H1 (cell line): ENCODE measurements around the gene RS1. TPM values are rescaled to one million over a fixed set of nuclear protein-coding genes. Genes with fewer than 3 reads are reported as not detected.

Experiments used
- CTCF ChIA-PET: fragments of 300-600 bp; sonication (Branson Sonifier 250); formaldehyde crosslinking; loops from one replicate; lab custom pipeline; 2021; ENCODE audit not compliant: partially characterized antibody; lab: Charles Lee
- POLR2A ChIA-PET: fragments of 300-600 bp; sonication (Branson Sonifier 250); formaldehyde crosslinking; loops from one replicate; lab custom pipeline; 2021; ENCODE audit warnings: inconsistent platforms; ENCODE audit not compliant: partially characterized antibody; lab: Charles Lee
- DNase-seq, 2 experiments: peaks; one replicate each; pipeline versions ENCODE4 v3.0.0 to v3.0.0-alpha.2; 2010 to 2022; ENCODE audit warnings: low spot score in 2 of 2, low read depth in 1 of 2, mixed read lengths in 1 of 2
- FAIRE-seq: peaks from 2 replicates; lab custom pipeline; 2011; peaks lifted over from hg19 to GRCh38; lab: Jason Lieb, UNC
- H2AFZ ChIP-seq: 2 replicates; pipeline ENCODE4 v1.8.1; 2012; ENCODE audit warnings: low read length, inconsistent platforms
- H2AK5ac ChIP-seq: 2 replicates; pipeline ENCODE4 v1.6.1; 2013; ENCODE audit warnings: low read depth, low read length
- H2BK120ac ChIP-seq: replicated peaks from 2 replicates; pipeline ENCODE3; 2013; ENCODE audit warnings: low read depth, low read length, inconsistent platforms
- H2BK12ac ChIP-seq: 2 replicates; pipeline ENCODE4 v1.6.1; 2013; ENCODE audit warnings: low read depth, low read length
- H2BK15ac ChIP-seq: 2 replicates; pipeline ENCODE4 v1.6.1; 2013; ENCODE audit warnings: low read length
- H2BK20ac ChIP-seq: 2 replicates; pipeline ENCODE4 v1.6.1; 2013; ENCODE audit warnings: low read length
- H2BK5ac ChIP-seq: 2 replicates; pipeline ENCODE4 v1.6.1; 2013; ENCODE audit warnings: low read depth, low read length
- H3K14ac ChIP-seq: 2 replicates; pipeline ENCODE4 v1.6.1; 2013; ENCODE audit warnings: inconsistent platforms; ENCODE audit not compliant: insufficient read length
- H3K18ac ChIP-seq: 2 replicates; pipeline ENCODE4 v1.6.1; 2013; ENCODE audit warnings: low read length; ENCODE audit errors: extremely low read depth
- H3K23ac ChIP-seq: 2 replicates; pipeline ENCODE4 v1.6.1; 2013; ENCODE audit warnings: inconsistent platforms; ENCODE audit not compliant: insufficient read length
- H3K23me2 ChIP-seq: 2 replicates; pipeline ENCODE4 v1.6.1; 2013; ENCODE audit warnings: low read depth, low read length
- H3K27ac ChIP-seq: 2 replicates; pipeline ENCODE4 v1.6.1; 2011; ENCODE audit warnings: low read depth, low read length, inconsistent platforms
- H3K27me3 ChIP-seq, 4 experiments: replicated peaks in 1 of 4; 1 replicate in 1 of 4; 2 replicates in 3 of 4; pipeline versions ENCODE4 v1.6.1 to v1.8.1; 2011 to 2013; ENCODE audit warnings: low read length in 3 of 4, mild to moderate bottlenecking in 3 of 4, inconsistent platforms in 2 of 4, mixed read lengths in 2 of 4, moderate library complexity in 1 of 4; ENCODE audit not compliant: control insufficient read depth in 3 of 4, insufficient read depth in 3 of 4; ENCODE audit errors: extremely low read depth in 1 of 4
- H3K36me3 ChIP-seq, 4 experiments: 2 replicates each; pipeline versions ENCODE4 v1.6.1 to v1.8.1; 2011 to 2013; ENCODE audit warnings: mild to moderate bottlenecking in 4 of 4, low read length in 3 of 4, moderate library complexity in 2 of 4, control low read depth in 1 of 4, inconsistent platforms in 1 of 4; ENCODE audit not compliant: insufficient read depth in 4 of 4, control insufficient read depth in 2 of 4
- H3K4ac ChIP-seq: replicated peaks from 2 replicates; pipeline ENCODE3; 2013; ENCODE audit warnings: low read length, low read depth, mixed read lengths, inconsistent platforms; ENCODE audit not compliant: insufficient read length
- H3K4me1 ChIP-seq, 4 experiments: replicated peaks in 1 of 4; 1 replicate in 1 of 4; 2 replicates in 3 of 4; pipeline versions ENCODE4 v1.6.1 to v1.8.1; 2011 to 2013; ENCODE audit warnings: low read length in 3 of 4, inconsistent platforms in 2 of 4, mixed read lengths in 1 of 4; ENCODE audit not compliant: insufficient read depth in 4 of 4, control insufficient read depth in 3 of 4
- H3K4me2 ChIP-seq, 2 experiments: 2 replicates each; pipeline versions ENCODE4 v1.6.1 to v1.8.1; 2011 to 2013; ENCODE audit warnings: low read depth in 2 of 2, low read length in 2 of 2, control low read depth in 1 of 2, inconsistent platforms in 1 of 2, mild to moderate bottlenecking in 1 of 2; ENCODE audit not compliant: insufficient read depth in 1 of 2
- H3K4me3 ChIP-seq, 4 experiments: fragments of 200-600, 300-600 bp in 1 of 4; sonication (generic), shearing (Covaris generic), sonication (Bioruptor Twin) in 1 of 4; 2 replicates each; pipeline versions ENCODE4 v1.5.1 to v1.8.1; 2011 to 2016; ENCODE audit warnings: low read length in 4 of 4, low read depth in 3 of 4, control low read depth in 2 of 4, inconsistent platforms in 2 of 4, mild to moderate bottlenecking in 2 of 4, mixed read lengths in 1 of 4, moderate library complexity in 1 of 4; ENCODE audit not compliant: insufficient read depth in 2 of 4; ENCODE audit errors: extremely low read depth in 1 of 4
- H3K56ac ChIP-seq: replicated peaks from 2 replicates; pipeline ENCODE3; 2013; ENCODE audit warnings: low read depth, mild to moderate bottlenecking, mixed read lengths, low read length, inconsistent platforms; ENCODE audit not compliant: insufficient read length
- H3K79me1 ChIP-seq: 2 replicates; pipeline ENCODE4 v1.6.1; 2013; ENCODE audit warnings: low read depth, low read length, control low read depth
- H3K79me2 ChIP-seq, 2 experiments: 2 replicates each; pipeline versions ENCODE4 v1.6.1 to v1.8.1; 2012 to 2013; ENCODE audit warnings: low read length in 2 of 2, mild to moderate bottlenecking in 2 of 2, inconsistent platforms in 1 of 2; ENCODE audit not compliant: insufficient read depth in 2 of 2, control insufficient read depth in 1 of 2
- H3K9ac ChIP-seq, 4 experiments: replicated peaks in 1 of 4; 1 replicate in 1 of 4; 2 replicates in 3 of 4; pipeline versions ENCODE4 v1.6.1 to v1.8.1; 2011 to 2013; ENCODE audit warnings: low read depth in 3 of 4, low read length in 3 of 4, control low read depth in 2 of 4, mild to moderate bottlenecking in 2 of 4, moderate library complexity in 2 of 4, inconsistent platforms in 1 of 4; ENCODE audit errors: extremely low read depth in 1 of 4
- H3K9me3 ChIP-seq, 2 experiments: 2 replicates each; pipeline versions ENCODE4 v1.6.1 to v1.8.1; 2012 to 2013; ENCODE audit warnings: mild to moderate bottlenecking in 2 of 2, moderate library complexity in 2 of 2, control low read depth in 1 of 2, inconsistent platforms in 1 of 2, low read depth in 1 of 2, low read length in 1 of 2, mixed read lengths in 1 of 2; ENCODE audit not compliant: insufficient read depth in 2 of 2
- H4K20me1 ChIP-seq, 2 experiments: replicated peaks in 1 of 2; 2 replicates each; pipeline versions ENCODE3 to v1.8.1; 2011 to 2013; ENCODE audit warnings: inconsistent platforms in 2 of 2, low read length in 2 of 2, mild to moderate bottlenecking in 1 of 2; ENCODE audit not compliant: insufficient read depth in 2 of 2, control insufficient read depth in 1 of 2
- H4K5ac ChIP-seq: 2 replicates; pipeline ENCODE4 v1.6.1; 2013; ENCODE audit warnings: low read length, low read depth, mixed read lengths, inconsistent platforms; ENCODE audit not compliant: insufficient read length
- H4K8ac ChIP-seq: 2 replicates; pipeline ENCODE4 v1.8.0; 2013; ENCODE audit warnings: mild to moderate bottlenecking, moderate library complexity, low read length, inconsistent platforms; ENCODE audit not compliant: insufficient read depth; ENCODE audit errors: extremely low read depth
- H4K91ac ChIP-seq: replicated peaks from 2 replicates; pipeline ENCODE3; 2013; ENCODE audit warnings: low read length, mixed read lengths, inconsistent platforms; ENCODE audit not compliant: insufficient read length
- EP300 ChIP-seq, 2 experiments: IDR thresholded peaks; 1 replicate in 1 of 2; 2 replicates in 1 of 2; pipeline ENCODE4 v1.6.1; 2011 to 2012; ENCODE audit warnings: low read depth in 2 of 2, low read length in 2 of 2, mild to moderate bottlenecking in 2 of 2, borderline replicate concordance in 1 of 2, inconsistent platforms in 1 of 2, moderate library complexity in 1 of 2
- HDAC6 ChIP-seq: IDR thresholded peaks from one replicate; pipeline ENCODE4 v1.7.1; 2012; ENCODE audit warnings: low read depth, mild to moderate bottlenecking, inconsistent platforms, low read length, moderate library complexity
- JUND ChIP-seq: IDR thresholded peaks from 2 replicates; pipeline ENCODE4 v1.6.1; 2011; ENCODE audit warnings: mild to moderate bottlenecking, improper control_type of control experiment, low read length
- NRF1 ChIP-seq: IDR thresholded peaks from 2 replicates; pipeline ENCODE4 v1.6.1; 2011; ENCODE audit warnings: mild to moderate bottlenecking, low read depth, low read length, improper control_type of control experiment
- POLR2A ChIP-seq, 2 experiments: IDR thresholded peaks; 1 replicate in 1 of 2; 2 replicates in 1 of 2; pipeline ENCODE4 v1.6.1; 2011; ENCODE audit warnings: low read depth in 2 of 2, low read length in 2 of 2, mild to moderate bottlenecking in 2 of 2; ENCODE audit errors: control extremely low read depth in 1 of 2
- WGBS, 2 experiments: shearing (Covaris generic) in 1 of 2; methylation state at CpG; one replicate each; pipeline versions ENCODE4 v1.1.6 to v1.1.7; 2013 to 2015; ENCODE audit warnings: low lambda C conversion rate in 2 of 2, mixed read lengths in 2 of 2, inconsistent platforms in 1 of 2, low coverage in 1 of 2, missing lambda C conversion rate in 1 of 2; ENCODE audit not compliant: insufficient replicate concordance in 2 of 2, insufficient coverage in 1 of 2, insufficient read length in 1 of 2; ENCODE audit errors: extremely low coverage in 1 of 2, missing lambda C conversion rate in 1 of 2; 5-methylcytosine and 5-hydroxymethylcytosine counted together
- polyA plus RNA-seq, 7 experiments: library from polyadenylated mRNA; depleted of rRNA in 3 of 7; stranded (reverse) in 5 of 7; unstranded in 2 of 7; fragments of >200 nt in 5 of 7; fragments of 200-250 nt in 2 of 7; gene quantifications; 1 replicate in 5 of 7; 2 replicates in 1 of 7; 4 replicates in 1 of 7; pipeline versions ENCODE4 v1.2.1 to v1.2.3, GENCODE V29; 2011 to 2013; ENCODE audit warnings: missing spikeins in 2 of 7, mixed read lengths in 2 of 7
- total RNA-seq: library from RNA; stranded (reverse); fragmentation: NEBNext Ultra II Directional; extraction: Animal tissue kit (Norgen Biotek cat#: 25700); gene quantifications from 2 replicates; pipeline ENCODE4 v1.2.1, GENCODE V29; 2021
- TF ChIP-seq, protein P1 (sequence below): IDR thresholded peaks from 2 replicates; pipeline ENCODE4 v1.6.1; 2012; ENCODE audit warnings: low read length, inconsistent platforms

Gene RS1
- total and polyA plus RNA-seq, 2 of the 8 experiments (the other 6 are each of a cell fraction or from before 2014, with no cell fraction given) = 0.03 TPM; not detected in 1

DNA sequence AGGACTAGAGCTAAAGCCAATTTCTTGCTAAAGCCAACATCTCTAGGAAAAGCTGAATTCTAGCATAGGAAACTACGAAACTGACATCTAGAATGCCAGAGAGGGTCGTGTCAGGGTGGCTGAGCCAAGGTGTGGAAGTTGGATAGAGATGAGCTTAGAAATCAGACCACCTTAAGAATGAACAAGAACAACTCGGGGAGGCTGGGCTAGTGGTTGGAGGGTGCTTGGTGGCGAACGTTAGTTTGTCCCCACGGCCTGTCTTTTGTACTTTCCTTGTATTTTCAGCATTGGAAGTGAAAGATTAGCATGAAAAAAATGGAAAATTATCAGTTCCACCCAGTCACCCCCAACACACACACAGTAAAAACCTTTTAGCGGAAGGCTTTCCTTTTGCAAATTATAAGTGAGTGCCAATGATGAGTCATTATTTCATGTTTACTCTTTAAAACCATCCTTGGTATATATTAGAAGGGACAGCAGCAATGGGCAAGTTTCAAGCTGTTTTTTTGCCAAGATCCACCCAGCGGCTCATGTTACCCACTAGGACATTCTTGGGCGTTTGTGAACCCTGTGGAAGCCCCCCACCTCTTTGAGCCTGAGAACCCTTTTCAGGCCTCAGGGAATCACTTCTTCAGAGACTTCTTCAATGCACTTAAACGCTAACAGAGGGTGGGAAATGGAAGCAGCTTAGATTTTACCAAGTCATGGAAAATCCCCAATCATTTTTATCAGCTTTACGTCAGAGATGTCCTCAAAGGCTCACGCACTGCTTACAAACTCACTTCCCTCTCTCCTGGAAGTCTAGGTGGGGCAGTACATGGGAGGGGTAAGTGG is 30.7 kb upstream of the RS1 start:
- Histone ChIP-seq H3K56ac (no peak overlapping the region), H2BK5ac (no peak overlapping the region), H2BK15ac (no peak overlapping the region), H4K5ac (no peak overlapping the region), H3K36me3 (no peaks in the 10 kb centered on the region), H4K8ac (no peak overlapping the region), H3K79me1 (no peaks in the 10 kb centered on the region), H3K4me2 (no peak overlapping the region), H3K9ac (no peak overlapping the region), H2AFZ (no peak overlapping the region; the same call in 1 of the 2 replicates), H3K4ac (no peak overlapping the region), H4K91ac (no peak overlapping the region), H3K18ac (no peak overlapping the region), H3K23ac (no peak overlapping the region), H3K27me3 (no peaks in the 10 kb centered on the region), H4K20me1 (no peaks in the 10 kb centered on the region), H2BK20ac (no peak overlapping the region), H3K27ac (no peak overlapping the region), H2BK12ac (no peak overlapping the region), H3K9me3 (no peaks in the 10 kb centered on the region), H3K4me1 (no peaks in the 10 kb centered on the region), H2AK5ac (no peak overlapping the region), H3K14ac (no peak overlapping the region), H3K79me2 (no peaks in the 10 kb centered on the region), H2BK120ac (no peak overlapping the region), H3K4me3 (no peak overlapping the region), H3K23me2 (no peaks in the 10 kb centered on the region)
- ChIA-PET POLR2A (interaction anchor here (1.3 kb wide), 1 partner anchor 182 kb away, joined by 3 read pairs; no protein-coding TSS in a partner anchor), CTCF (no interaction called here)
- 84% methylated on average over 10 of the region's 12 CpGs; no CpG with 5 or more reads in 1 of the 2 experiments for WGBS, 2 experiments
- no peak for DNase-seq
- TF ChIP-seq, protein P1, sequence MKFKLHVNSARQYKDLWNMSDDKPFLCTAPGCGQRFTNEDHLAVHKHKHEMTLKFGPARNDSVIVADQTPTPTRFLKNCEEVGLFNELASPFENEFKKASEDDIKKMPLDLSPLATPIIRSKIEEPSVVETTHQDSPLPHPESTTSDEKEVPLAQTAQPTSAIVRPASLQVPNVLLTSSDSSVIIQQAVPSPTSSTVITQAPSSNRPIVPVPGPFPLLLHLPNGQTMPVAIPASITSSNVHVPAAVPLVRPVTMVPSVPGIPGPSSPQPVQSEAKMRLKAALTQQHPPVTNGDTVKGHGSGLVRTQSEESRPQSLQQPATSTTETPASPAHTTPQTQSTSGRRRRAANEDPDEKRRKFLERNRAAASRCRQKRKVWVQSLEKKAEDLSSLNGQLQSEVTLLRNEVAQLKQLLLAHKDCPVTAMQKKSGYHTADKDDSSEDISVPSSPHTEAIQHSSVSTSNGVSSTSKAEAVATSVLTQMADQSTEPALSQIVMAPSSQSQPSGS = no peak
- TF ChIP-seq JUND = no peak
- TF ChIP-seq NRF1 = no peak
- no peak for TF ChIP-seq HDAC6
- no peak for TF ChIP-seq EP300 (IDR thresholded peaks at IDR 0.05; ENCODE audit: borderline replicate concordance in 1 of 2, low read depth in 2 of 2, low read length in 2 of 2)
- TF ChIP-seq POLR2A (IDR thresholded peaks at IDR 0.05; ENCODE audit: control extremely low read depth in 1 of 2, low read depth in 2 of 2, low read length in 2 of 2) = no peak
- no peak for FAIRE-seq
